NCI-H226 (cell line): ENCODE measurements around the gene CHST15.
A peak's percentile ranks its signal among the peaks of the same experiment; 100 is the strongest.
"Not testable (repeated sequence)": the region's sequence is repeated elsewhere in the genome, so short reads cannot be mapped to it uniquely, and the experiment has no call there.

Experiments
- DNase-seq: peaks from one replicate; pipeline ENCODE4 v3.0.0-alpha.2; 2015

The CHST15 gene

DNA sequence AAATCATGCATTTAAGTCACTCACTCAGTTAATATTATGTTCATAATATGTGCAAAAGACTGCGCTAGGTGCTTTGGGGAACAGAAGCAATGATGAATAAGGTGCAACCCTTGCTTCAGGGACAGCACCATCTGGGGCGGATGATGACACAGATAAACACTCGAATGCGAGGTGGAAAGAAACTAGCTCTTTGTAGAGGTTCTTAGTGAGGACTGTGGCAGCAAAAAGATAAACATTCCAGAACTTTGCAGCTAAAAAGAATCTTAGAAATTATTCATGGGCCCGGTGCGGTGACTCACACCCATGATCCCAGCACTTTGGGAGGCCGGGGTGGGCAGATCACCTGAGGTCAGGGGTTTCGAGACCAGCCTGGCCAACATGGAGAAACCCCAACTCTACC lies 29.8 kb upstream of the CHST15 start:
- no peak for DNase-seq

DNA sequence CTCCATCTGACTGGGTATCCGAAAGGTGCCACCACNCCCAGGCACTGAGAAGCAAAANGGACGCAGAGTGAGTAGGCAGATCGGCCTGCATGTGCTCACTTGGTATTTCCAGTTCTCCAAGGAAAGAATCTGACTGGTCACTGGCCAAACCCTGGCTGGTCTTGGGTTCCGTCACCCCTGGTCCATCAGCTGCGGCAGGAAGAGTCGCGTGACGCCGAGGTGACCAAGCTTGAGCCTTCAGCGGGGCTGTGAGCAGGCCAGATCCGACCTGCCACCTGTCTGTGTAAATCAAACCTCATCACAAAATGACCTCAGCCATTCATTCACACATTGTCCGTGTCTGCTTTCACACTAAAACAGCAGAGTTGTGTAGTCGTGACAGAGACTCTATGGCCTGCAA lies 28.8 kb upstream of the CHST15 start:
- DNase-seq: no peak

DNA sequence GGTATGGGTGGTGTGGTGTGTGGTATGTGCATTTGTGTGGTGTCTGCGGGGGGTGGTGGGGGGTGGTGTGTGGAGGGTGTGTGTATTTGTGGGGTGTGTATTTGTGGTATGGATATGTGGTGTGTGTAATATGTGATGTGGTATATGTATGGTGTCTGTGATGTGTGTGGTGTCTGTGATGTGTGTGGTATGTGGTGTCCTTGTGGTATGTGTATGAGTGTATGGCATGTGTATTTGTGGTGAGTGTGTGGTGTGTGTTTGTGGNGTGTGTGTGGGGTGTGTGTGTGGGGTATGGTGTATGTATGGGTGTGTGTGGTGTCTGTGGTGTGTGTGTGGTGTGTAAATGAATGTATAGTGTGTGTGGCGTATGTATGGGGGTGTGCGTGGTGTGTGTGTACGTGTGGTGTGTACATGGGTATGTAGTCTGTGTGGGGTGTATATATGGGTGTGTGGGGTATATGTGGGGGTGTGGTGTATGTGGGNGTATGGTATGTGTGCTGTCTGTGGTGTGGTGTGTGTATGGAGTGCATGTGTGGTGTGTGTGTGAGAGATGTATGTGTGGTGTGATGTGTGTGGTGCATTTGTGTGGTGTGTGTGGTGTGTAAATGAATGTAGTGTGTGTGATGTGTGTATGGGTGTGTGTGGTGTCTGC lies 27.1 kb upstream of the CHST15 start:
- no peak for DNase-seq

DNA sequence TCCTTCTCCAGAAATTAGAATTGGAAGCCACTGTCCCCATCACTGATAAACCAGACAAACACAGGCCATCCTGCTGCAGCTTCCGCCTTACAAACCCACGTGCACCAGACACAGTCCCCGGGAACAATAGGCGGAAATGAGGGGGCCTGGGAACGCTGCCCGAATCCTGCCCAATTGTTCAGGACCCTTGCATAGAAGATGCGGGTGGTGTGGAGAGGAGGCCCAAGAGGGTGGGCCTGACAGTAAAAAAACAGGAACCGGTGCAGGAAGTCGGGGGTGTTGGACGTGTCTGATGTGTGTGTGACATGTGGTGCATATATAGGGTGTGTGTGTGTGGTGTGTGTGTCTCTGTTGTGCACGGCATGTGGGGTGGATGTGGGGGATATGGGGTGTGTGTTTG lies 26.5 kb upstream of the CHST15 start:
- no peak for DNase-seq

DNA sequence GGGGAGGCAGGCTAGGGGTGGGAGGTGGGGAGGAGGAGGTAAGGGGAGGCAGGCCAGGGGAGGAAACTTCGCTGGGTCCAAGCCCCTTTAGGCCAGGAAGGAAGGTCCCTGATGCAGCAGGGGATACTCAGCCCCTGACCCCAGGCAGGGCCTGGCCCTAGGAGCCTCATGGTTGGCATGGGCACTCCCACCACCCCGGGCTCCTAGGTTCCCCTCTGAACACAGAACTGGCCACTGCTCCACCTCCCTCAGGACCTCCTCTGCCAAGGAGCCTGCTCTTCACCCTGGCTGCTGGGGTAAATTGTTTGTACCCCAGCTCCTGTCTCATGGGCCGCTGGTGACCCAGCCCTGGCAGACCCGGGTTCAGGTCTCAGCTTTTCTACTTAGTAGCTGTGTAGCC lies 25.8 kb upstream of the CHST15 start:
- DNase-seq: no peak

DNA sequence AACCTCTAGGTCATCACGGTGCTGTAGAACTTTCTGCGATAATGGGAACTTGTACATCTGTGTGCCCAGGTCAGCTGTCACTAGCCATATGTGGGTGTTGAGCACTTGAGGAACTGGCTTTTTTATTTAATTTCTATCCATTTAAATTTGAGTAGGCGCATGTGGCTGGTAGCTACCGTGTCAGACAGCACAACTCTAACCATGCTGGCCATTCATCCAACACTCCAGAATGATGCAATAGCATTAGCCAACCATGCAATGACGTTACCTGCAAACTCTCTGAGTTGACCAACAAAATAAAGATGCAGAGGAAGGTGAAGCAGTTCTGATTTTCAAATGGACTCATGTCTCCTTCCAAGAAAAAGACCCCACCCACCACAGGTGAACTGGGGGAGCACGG lies 24.4 kb upstream of the CHST15 start:
- no peak for DNase-seq

DNA sequence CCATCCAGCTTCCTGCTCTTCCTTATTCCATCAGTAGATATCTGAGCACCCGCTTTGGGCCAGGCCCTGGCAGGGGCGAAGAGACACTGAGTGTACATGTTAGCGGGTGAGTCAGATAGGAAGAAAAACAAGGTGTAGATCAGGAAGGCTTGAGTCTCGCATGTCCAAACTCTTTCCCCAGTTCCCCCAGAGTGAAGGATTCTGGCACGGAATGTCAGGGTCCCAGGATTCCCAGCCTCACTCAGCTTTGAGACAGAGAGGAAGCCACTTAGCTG lies 24.1 kb upstream of the CHST15 start:
- no peak for DNase-seq

DNA sequence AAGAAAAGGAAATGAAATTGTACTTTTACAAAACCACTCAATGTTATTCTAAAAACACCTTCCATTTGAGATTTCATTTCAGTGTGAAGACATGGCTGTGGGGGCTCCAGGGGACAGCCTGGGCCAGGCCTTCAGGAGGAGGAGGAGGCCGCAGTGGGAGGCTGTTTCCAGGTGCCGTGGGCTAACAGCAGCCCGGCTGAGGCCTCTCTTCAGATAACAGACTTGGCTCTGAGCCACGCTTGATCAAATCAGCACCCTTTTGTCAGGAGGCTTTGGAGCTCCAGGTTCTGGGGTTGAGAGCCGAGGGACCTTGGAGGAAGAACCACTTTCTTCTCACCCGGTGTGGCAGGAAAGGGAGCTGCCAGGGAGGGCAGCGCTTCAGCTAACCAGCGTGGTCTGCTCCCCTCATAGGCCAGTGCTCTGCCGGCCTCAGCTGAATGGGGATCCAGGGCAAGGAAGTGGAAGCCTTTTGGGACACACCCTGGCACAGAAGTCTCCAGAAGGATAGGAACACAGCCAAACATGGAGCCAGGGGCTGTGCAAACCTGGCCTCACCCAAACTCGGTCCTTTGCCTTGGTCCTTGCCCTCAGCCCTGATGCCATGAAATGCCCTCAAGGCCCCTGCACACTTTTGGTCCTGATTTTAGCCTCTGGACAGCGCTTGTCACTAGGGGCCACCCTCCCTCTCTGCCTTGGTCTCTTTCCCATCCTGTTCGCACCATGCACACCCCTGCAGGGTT lies 23.5 kb upstream of the CHST15 start:
- DNase-seq: no peak

DNA sequence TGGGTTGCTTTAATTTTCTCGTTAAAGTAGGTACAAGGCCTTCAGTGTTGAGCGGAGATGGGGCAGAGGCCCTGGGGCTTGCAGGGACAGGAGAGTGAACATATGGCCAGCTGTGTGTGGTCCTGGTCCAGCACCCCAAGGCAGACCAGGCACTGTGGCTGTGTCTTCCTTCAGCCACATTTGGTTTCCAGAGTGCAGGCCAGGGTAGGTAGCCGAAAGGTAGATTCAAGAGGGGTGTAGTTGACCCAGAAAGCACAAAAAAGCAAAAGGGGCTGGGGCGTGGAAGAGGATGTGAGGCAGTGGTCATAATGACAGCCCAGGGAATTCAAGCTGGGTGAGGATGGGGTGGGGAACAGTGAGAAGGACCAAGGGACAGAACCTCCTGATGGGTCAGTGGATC lies 21.3 kb upstream of the CHST15 start:
- DNase-seq: no peak

DNA sequence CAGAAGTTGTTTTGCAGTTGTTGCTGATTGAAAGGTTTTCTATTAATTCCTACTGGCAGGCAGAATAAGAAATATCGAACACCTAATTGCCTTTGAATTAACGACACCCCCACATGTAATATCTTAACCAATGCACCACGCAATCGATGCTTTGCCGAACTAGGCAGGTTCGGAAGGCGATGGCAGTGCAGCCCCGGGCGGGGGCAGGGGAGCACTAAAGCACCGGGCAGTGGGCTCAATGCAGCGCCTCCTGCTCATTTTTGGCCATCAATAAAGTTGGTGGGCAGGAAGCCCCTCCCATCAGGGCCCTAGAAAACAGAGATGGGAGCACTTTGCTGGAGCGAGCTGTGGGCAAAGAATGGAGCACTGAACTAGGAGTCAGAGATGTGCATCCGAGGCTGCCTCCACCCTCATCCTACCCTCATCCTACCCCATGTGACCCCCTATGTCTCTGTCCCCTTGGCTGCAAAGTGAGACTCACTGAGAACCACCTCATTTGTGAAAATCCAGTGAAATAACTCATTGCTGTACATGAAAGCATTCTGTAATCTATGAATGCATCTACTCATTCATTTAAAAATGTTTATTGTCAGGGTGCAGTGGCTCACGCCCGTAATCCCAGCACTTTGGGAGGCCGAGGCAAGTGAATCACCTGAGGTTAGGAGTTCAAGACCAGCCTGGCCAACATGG lies 19.6 kb upstream of the CHST15 start:
- DNase-seq: no peak

DNA sequence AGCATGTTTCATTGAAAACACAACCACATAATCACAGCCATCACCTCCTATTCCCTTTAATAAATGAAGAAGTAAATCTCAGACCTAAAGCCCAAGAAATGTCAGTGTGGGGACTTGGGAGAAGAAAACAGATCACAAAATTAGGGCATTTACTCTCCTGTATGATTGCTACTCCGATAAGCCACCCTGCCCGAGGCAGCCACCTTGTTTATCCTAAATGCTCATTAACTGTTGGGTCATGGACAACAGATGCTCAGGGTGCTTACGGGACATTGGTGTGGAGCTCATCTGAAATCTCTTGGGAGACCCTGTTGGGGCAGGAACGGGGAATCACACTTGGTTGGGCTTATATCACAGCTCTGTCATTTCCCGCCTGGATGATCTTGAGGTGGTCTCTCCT lies 17.5 kb upstream of the CHST15 start:
- DNase-seq: no peak

DNA sequence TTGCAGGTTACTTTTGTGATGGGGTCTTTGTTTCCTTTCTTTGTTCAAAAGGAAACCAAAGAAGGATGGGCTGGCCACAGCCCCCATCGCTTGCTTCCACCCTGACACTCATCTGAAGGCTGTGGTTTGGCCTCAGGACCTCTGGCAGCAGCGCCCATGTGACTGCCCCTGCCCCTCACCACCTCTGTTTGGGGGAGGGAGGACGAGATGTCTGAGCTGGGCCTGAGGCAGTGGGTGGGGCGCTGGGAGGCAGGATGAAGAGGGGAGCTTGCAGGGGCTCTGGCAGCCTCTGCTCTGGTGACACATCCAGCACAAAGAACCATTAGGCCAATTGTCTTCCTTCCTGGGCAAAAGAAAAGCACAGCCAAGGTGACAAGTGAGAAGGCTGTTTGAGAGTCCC lies 15.9 kb upstream of the CHST15 start:
- DNase-seq: no peak

DNA sequence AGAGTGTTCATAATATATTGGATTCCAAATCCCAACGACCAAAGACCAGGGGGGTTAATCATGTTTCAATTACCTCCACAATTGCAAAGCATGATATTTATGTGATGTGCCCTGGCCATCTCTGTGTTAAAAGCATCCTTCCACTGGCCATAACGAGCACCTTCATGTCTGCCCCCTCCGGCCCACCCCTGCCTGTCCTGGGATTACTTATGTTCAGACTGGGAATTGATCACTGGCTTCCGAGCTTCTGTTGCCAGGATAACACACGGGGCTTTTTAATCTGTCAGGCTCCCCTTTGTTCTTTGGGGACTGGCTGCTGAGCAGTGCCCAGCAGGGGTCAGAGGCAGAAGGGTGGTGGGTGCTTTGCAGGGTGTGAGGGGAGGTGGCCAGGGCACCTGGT lies 13.7 kb upstream of the CHST15 start:
- no peak for DNase-seq

DNA sequence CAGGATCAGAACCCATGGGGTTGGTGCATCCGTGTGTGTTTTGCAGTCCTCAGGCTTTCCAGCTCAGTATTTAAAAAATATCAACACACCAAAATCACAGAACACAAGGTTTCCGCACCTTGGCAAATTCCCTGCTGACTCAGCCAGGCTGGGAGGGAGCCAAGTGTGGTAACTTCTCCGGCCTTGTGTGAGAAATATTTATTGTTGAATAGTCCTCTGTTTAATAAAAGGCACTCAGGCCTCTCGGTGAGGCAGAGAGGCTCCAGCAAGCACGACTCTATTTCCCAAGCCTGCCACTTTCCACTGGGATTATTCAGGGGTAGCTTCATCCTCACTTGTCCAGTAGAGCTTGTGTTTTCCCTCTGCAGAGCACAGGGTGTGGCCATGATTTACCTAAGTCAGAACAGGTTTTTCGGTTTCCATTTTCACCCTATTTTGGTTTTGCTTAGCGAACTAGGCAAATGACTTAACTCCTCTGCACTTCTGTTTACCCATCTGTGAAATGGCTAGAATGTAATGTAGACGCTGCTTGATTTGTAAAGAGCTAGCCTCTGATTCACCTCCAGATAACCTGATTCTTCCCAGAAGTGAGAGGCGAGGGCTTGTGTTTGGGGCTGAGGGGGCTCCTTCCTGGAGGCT lies 13.0 kb upstream of the CHST15 start:
- DNase-seq: peak; percentile 58

DNA sequence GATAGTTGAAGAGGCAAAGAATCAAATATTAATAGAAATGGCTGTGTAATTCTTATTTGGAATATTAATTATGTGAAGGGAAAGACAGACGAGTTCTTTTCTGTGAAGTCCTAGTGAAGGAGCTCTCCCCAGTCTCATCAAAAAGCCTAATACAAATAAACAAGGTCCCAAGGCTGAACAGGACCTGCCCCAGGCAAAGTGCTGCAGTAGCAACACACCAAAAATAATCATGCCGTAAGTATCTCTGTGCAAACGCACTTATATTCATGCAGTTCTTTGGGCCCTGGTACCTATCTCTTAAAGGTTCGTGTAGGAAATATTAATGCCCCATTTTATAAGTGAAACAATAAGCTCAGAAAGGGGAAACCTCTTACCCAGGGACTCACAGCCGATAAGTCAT lies 12.2 kb upstream of the CHST15 start:
- no peak for DNase-seq

DNA sequence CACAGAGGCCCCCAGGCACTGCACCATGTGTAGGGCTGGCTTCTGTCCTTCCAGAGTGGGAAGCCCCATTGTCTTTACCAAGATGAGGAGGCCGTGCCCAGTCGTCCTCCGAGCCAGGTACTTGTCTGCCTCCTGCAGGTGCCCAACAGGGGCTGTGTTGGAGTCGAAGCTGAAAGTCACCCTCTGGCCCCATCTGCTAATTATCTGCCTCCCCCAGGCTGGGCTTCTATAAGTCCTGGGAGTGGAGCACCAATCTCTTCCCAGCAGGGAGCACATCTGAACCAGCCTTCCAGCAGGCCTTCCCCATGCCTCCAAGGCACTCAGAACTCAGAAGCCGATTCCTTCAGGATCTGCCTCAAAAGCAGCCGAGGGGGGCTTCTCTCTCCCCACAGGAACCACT lies 11.6 kb upstream of the CHST15 start:
- no peak for DNase-seq

DNA sequence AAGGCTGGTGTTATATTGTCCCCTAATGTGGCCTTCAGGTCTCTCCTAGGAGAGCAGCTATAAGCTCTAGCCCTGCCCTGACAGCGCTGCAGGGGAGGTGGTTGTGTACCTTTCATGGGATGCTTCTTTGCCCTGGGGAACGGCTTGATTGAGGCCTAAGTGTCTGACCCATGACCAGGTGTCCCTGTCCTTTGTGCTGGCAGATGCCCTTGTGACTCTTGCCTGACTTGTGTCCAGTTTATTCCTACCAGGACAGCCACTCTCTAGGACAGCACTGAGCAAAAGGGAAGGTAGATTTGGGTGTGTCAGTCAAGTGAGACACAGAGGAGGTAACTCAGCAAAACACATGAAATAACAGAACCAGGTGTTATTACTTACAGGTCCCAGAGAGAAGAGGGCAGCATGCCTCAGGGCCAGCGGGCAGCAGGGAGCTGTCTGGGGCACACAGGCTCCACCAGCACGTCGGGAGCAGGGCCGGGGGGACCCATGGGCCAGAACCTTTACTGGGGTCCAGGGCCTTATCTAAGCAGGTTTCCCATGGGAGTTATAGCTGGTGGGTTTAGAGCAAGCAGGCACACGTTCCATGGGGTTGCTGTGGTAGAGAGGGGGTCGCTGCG lies 10.7 kb upstream of the CHST15 start:
- DNase-seq: no peak

DNA sequence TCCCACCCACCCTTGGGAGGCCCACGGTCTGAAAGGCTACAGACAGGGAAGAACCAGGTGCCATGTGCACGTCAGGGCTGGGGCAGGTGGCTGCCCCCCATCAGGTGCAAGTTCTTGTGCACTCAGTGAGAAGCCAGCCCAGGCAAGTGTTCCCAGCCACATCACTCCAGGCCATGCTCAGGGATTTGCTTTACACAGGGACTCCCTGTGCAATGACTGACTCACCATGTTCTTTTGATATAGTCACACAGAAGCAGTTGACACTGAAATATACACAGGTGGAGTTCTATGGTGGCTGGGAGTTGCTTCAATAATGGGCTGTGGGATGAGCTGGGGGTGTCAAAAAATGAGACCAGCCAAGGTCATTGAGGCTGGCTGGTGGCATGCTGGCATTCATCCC lies 8.0 kb upstream of the CHST15 start:
- no peak for DNase-seq

DNA sequence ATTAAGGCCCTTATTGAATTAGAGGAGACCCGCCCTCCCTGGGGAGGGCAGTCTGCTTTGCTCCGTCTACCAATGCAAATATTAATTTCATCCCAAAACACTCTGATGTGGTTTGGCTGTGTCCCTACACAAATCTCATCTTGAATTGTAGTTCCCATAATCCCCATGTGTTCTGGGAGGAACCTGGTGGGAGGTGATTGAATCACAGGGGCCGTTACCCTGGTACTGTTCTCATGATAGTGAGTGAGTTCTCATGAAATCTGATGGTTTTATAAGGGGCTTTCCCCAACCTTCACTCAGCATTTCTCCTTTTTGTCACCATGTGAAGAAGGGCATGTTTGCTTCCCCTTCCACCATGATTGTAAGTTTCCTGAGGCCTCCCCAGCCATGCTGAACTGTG lies 7.3 kb upstream of the CHST15 start:
- not testable (repeated sequence) for DNase-seq

DNA sequence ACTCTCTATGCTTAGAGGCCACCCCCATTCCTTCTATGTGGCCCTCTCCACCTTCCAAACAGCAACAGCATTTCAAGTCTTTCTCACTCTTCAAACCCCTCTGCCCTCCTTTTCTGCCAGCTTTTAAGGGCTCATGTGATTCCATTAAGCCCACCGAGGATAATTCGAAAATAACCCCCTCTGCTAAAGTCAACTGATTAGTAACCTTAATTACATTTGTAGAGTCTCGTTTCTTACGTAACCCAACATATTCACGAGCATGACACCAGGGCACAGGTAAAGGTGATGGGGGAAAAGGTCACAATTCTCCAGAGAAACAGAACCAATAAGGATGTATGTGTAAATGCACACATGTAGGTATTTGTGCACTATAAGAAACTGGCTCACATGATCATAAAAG lies 6.7 kb upstream of the CHST15 start:
- DNase-seq: no peak

DNA sequence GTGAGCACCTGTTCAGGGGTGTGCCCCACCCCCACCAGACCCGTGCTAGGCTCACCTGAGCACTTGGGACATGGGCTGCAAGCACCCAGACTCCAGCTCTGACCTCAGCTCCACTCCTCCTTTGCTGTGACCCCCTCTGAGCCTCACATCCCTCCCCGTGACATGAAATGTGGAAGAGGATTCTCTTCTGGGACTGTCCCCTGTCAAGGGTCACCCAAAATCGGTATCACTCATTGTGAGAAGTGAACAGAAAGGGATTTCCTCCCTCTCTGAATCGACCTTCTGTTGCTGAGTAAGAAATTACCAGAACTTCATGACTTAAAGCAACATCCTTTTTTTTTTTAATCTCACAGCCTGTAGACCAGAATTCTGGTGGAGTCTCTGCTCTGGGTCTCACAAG lies 6.2 kb upstream of the CHST15 start:
- no peak for DNase-seq

DNA sequence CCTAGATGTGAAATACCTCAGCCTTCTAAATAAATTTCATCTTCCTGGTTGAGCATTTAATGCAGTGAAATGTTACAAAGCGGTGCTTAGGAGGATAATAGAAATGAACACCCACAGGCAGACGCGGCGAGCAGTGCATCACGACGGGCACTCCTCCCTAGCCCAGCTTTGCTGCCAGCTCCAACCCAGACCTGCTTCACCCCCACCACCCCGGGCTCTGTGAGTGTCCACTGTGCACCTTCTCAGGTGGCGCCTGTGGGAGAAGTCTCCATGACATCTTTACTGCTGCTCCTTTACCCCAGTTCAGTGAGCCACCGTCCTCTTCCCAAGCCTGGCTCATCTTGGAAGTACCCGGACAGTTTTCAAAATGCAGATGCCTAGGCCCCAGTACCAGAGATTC lies 5.2 kb upstream of the CHST15 start:
- no peak for DNase-seq

DNA sequence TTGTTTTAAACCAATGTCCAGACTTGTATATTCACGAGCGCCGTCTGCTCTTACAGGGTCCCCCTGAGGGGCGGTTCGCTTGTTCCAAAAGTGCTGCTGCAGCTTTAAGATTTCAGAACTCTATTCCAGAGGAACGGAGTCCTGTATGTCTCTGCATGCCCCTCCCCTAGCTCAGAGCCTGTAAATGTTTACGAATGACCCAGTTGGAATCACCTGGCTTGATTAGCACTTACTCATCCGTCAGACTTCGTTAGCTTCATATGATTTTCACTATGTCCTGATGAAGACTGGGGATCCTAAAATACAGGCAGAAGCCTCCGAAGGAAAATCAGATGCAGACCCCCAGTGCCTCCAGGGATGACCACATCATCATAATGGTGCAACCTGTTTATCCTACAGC lies 4.5 kb upstream of the CHST15 start:
- DNase-seq: no peak

DNA sequence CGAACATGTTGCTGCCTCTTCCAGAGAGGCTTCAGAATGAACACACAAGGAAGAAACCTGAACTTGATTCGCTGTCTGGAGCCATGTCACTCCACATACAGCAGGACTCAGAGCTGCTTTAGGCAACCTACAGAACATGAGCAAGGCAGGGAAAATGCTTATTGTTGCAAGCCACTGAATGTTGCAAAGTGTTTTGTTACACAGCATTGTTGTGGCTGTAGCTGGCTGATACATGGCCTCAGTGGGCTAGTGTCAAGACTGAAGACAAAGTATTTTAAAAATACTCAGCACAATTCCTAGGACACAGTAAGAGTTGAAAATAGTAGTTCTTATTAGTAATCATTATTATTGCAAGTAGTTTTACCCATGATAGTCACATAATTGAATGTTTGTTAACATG lies 3.1 kb upstream of the CHST15 start:
- DNase-seq: no peak
